Measurements from ENCODE around the gene HPGD. TPM values are rescaled to one million over a fixed set of nuclear protein-coding genes. Genes with fewer than 3 reads are reported as not detected.
"Not testable (repeated sequence)": the region's sequence is repeated elsewhere in the genome, so short reads cannot be mapped to it uniquely, and the experiment has no call there.

HPGD gene
- polyA plus RNA-seq, 6 donors from 2014 or later, result 0.26 to 0.73 (median 0.53) TPM; not detected in 3

DNA sequence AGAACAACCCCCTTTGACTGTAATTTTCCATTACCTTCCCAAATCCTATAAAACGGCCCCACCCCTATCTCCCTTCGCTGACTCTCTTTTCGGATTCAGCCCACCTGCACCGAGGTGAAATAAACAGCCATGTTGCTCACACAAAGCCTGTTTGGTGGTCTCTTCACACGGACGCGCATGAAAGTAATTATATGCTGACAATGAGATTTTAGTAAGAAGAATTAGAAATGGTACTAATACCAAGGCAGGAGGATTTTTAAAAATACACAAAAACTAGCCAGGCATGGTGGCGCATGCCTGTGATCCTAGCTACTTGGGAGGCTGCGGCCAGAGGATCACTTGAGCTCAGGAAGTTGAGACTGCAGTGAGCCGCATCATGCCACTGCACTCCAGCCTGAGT lies 33.9 kb downstream of the HPGD start:
- H3K4me1 Mint-ChIP-seq; ATAC-seq (ENCODE audit: low read depth in 2 of 2); H3K36me3 Mint-ChIP-seq; H3K27ac Mint-ChIP-seq; H3K4me3 Mint-ChIP-seq; DNase-seq; H3K27me3 Mint-ChIP-seq; H3K9me3 Mint-ChIP-seq: not testable (repeated sequence)

DNA sequence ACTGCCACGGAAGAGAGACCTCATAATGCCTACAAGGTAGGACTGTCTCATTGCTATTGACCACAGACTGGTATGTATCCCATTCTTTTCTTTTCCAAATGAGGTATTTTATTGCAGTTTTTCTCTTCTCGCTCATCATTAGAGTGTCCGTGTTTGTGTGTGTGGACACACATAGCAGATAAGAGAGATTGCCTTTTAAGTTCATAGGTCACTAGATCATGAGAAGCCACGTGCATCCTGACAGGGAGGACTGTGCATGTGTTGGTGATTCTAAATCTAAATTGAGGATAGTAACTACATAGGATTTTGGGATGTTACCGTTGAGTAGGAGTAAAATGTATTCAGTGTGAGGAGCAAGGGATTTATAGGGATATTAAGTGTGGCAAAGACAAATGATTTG lies 37.3 kb downstream of the HPGD start:
- ATAC-seq (ENCODE audit: low read depth in 2 of 2) (no peak), DNase-seq (no peak)
- peaks cover 0 to 3% (median 0%) of the 10 kb centered on the region in 7 donors for H3K9me3 Mint-ChIP-seq
- H3K4me1 Mint-ChIP-seq, result no peaks in the 10 kb centered on the region
- no peaks in the 10 kb centered on the region for H3K36me3 Mint-ChIP-seq
- no peak overlapping the region for H3K27ac Mint-ChIP-seq
- H3K27me3 Mint-ChIP-seq, result no peaks in the 10 kb centered on the region
- H3K4me3 Mint-ChIP-seq, result no peak overlapping the region

DNA sequence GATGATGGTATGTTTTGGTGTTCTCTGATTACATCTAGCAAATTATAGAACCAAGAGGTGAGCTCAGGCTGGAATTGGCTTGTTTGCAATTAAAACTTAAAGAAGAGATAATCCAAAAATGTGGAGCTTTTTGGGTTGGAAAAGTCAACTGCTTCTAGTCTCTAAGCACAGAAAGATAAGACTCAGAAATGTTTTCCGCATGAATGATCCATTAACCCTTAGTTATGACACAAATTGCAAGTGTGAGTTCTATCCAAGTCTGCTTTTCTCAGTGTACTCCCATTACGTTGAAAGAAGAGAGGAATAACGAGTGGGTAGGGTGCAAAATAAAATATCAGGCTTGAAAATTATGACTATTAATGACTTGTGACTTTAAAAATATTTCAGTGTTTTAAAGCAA lies 38.5 kb downstream of the HPGD start:
- Mint-ChIP-seq H3K27ac (no peak overlapping the region), H3K27me3 (no peaks in the 10 kb centered on the region), H3K9me3 (peaks cover 0 to 3% (median 0%) of the 10 kb centered on the region in 7 donors), H3K4me1 (no peaks in the 10 kb centered on the region), H3K4me3 (no peak overlapping the region), H3K36me3 (no peaks in the 10 kb centered on the region)
- DNase-seq (no peak), ATAC-seq (ENCODE audit: low read depth in 2 of 2) (no peak)

DNA sequence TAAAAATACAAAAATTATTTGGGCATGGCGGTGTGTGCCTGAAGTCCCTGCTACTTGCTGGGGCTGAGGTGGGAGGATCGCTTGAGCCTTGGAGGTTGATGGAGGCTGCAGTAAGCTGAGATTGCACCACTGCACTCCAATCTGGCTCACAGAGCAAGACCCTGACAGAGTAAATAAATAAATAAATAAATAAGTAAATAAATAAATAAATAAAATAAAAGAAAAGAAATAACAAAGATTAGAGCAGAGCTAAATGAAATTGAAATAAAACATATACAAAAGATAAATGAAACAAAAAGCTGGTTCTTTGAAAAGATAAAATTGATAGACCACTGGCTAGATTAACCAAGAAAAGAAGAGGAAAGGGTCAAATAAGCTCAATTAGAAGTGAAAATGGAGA lies 43.1 kb downstream of the HPGD start:
- H3K4me3 Mint-ChIP-seq, result no peak overlapping the region
- ATAC-seq (ENCODE audit: low read depth in 2 of 2) (no peak), DNase-seq (no peak)
- H3K27me3 Mint-ChIP-seq, result no peaks in the 10 kb centered on the region
- H3K36me3 Mint-ChIP-seq, result no peaks in the 10 kb centered on the region
- no peaks in the 10 kb centered on the region for H3K4me1 Mint-ChIP-seq
- peaks cover 0 to 9% (median 0%) of the 10 kb centered on the region in 7 donors for H3K9me3 Mint-ChIP-seq
- H3K27ac Mint-ChIP-seq, result peak overlapping the region in 1 of 6 donors; percentile 1

DNA sequence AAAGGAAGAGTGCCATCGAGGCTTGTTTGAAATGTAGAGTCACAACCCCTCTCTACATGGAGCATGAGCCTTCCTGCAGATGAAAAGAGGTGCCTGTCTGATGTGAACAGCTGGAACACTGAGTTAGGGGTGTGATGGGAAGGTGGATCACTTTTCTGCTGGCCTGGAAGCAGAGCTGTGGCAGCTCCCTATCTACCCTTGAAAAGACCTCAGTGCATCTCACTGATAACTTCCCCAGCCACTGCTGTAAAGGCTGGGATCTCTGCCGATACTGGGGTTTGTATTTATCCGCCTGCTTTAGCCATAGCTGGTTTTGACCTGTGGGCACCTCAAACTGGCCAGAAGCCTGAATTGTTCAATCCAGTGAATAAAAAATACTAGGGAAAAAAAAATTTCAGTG lies 46.8 kb downstream of the HPGD start:
- Mint-ChIP-seq H3K9me3 (peaks cover 0 to 6% (median 0%) of the 10 kb centered on the region in 7 donors), H3K4me1 (no peaks in the 10 kb centered on the region), H3K36me3 (no peaks in the 10 kb centered on the region), H3K4me3 (no peak overlapping the region), H3K27me3 (no peaks in the 10 kb centered on the region), H3K27ac (no peak overlapping the region)
- DNase-seq, result no peak
- no peak for ATAC-seq (ENCODE audit: low read depth in 2 of 2)

DNA sequence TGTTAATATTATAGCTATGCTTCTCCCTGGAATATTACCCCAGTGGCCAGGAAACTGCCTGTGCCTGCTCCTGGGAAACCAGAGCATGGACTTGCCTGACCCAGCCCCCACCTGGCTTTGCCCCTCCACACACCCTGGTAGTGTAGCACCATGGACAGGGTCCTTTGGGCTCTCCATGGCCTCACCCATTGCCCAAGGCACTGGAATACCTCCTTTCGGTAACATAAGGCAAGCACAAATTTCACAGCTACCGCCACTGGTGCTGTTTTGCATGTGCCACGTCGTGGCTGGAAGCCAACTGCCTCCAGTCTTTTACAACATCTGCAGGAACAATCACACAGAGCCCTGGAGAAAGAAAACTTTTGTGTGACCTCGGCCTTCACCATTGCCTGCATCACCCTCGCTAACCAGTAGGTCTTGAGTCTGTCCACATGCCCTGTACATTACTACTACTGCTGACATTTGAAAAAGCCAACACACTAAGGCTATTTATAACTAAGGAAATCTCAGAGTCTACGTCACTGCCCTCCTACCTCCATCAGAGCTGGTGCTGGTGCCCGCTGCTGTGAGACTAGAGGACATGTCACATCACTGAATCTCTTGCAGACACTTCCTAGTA lies 47.7 kb downstream of the HPGD start:
- DNase-seq (no peak), ATAC-seq (ENCODE audit: low read depth in 2 of 2) (no peak)
- Mint-ChIP-seq H3K9me3 (peaks cover 0 to 6% (median 0%) of the 10 kb centered on the region in 7 donors), H3K4me3 (no peak overlapping the region), H3K4me1 (no peaks in the 10 kb centered on the region), H3K36me3 (no peaks in the 10 kb centered on the region), H3K27me3 (no peaks in the 10 kb centered on the region), H3K27ac (no peak overlapping the region)

DNA sequence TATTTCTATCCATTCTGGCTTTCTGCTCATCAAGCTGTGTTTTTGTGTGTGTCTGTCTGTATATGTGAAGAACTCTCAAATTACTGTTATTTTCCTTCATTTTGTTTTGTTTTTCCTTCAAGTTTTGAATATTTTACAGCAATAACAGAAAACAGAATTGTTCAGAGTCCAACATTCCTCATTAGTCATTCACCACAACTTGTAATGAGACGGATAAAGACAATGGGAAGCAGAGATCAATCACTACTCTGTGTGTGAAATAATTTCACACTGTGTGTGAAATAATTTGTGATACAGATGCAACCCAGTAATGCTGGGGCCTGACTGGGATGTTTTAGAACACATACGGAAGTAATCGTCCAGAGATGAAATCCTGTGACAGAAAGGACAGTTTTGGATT lies 55.2 kb downstream of the HPGD start:
- H3K27ac Mint-ChIP-seq, result no peak overlapping the region
- peaks cover 0 to 12% (median 4%) of the 10 kb centered on the region in 3 donors for H3K27me3 Mint-ChIP-seq
- ATAC-seq (ENCODE audit: low read depth in 2 of 2) (no peak), DNase-seq (no peak)
- H3K4me1 Mint-ChIP-seq, result no peaks in the 10 kb centered on the region
- H3K4me3 Mint-ChIP-seq, result no peak overlapping the region
- H3K36me3 Mint-ChIP-seq, result peaks cover 0 to 4% of the 10 kb centered on the region in 2 donors
- peaks cover 0 to 10% (median 5%) of the 10 kb centered on the region in 7 donors for H3K9me3 Mint-ChIP-seq

DNA sequence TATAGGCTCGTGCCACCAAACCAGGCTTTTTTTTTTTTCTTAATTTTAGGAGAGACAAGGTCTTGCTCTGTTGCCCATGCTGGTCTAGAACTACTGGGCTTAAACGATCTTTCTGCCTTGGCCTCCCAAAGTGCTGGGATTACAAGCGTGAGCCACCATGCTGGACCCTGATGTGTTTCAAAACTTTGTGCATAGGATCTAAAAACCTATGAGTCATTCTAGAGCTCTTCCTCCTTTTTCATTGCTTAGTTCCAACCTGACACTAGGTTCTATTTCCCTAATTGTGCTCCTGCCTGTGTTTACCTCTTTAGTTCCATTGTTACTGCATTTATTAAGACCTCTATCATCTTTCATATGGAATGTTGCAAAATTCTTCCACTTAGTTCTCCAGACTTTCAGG lies 57.3 kb downstream of the HPGD start:
- Mint-ChIP-seq H3K27ac (no peak overlapping the region), H3K4me3 (no peak overlapping the region), H3K4me1 (no peaks in the 10 kb centered on the region), H3K9me3 (peaks cover under 1 to 15% (median 5%) of the 10 kb centered on the region in 7 donors), H3K36me3 (peaks cover 0 to 4% of the 10 kb centered on the region in 2 donors), H3K27me3 (peaks cover 0 to 15% (median 4%) of the 10 kb centered on the region in 3 donors)
- ATAC-seq (ENCODE audit: low read depth in 2 of 2), result no peak
- DNase-seq, result no peak

DNA sequence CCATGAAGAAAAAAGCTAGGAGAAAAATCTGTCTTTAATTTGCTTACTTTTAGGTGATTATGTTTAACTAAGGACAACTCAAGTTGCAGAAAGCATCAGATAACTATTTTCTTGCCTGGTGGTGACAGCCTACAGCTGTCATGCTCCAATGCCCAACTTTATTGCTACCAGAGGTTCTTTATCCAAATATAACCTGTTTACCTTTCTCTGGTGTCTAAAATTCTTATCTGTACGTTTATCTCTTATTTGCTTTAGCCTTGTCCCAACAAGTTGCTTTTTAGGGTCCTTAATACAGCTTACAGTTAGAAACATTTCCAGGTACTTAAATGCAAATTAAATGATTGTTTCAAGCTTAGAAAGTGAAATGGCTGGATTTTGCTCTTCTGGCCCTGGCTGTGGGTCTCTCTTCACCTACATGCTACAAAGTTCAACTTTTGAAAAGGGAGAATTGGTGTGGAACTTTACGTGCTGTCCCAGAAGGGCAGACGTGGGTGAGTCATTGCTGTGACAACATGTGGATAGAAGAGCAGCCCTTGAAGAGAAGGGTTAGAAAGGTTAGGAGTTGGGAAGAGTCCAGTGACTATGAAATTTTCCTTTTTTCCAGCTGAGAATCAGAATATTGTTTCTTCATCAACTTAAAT lies 60.7 kb downstream of the HPGD start:
- no peak overlapping the region for H3K4me3 Mint-ChIP-seq
- no peak for ATAC-seq (ENCODE audit: low read depth in 2 of 2)

DNA sequence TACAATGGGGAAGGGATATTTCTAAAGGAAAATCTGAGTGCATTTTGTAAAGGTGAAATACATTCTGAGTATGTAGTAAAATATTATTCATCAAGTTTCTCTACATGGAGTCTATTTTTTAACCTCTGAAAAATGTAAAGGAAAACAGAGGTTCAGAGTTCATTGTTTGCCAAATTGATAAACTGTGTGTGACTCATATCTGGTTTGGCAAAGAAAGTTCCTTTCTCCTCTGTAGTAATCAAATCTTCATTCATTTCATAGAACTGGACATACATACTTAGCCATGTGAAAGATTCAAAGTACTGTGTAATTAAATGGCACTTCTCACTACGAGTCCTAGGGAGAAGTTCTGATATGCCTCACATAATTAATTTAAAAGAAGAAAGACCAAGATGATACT lies 61.6 kb downstream of the HPGD start:
- ATAC-seq (ENCODE audit: low read depth in 2 of 2), result no peak
- DNase-seq, result no peak
- H3K27me3 Mint-ChIP-seq, result peaks cover 4 to 29% (median 16%) of the 10 kb centered on the region in 3 donors
- H3K27ac Mint-ChIP-seq, result no peak overlapping the region
- H3K4me1 Mint-ChIP-seq, result no peaks in the 10 kb centered on the region
- peaks cover 0 to 4% of the 10 kb centered on the region in 2 donors for H3K36me3 Mint-ChIP-seq
- H3K4me3 Mint-ChIP-seq, result no peak overlapping the region
- H3K9me3 Mint-ChIP-seq, result peaks cover 5 to 15% (median 5%) of the 10 kb centered on the region in 7 donors

More for the DNA sequence above, 60.7 kb downstream of the HPGD start:
- Mint-ChIP-seq H3K9me3 (peaks cover 5 to 15% (median 5%) of the 10 kb centered on the region in 7 donors), H3K4me1 (no peaks in the 10 kb centered on the region), H3K36me3 (peaks cover 0 to 4% of the 10 kb centered on the region in 2 donors), H3K27me3 (peaks cover 4 to 31% (median 12%) of the 10 kb centered on the region in 3 donors), H3K27ac (peak overlapping the region in 1 of 6 donors; percentile 36)
- DNase-seq, result no peak

DNA sequence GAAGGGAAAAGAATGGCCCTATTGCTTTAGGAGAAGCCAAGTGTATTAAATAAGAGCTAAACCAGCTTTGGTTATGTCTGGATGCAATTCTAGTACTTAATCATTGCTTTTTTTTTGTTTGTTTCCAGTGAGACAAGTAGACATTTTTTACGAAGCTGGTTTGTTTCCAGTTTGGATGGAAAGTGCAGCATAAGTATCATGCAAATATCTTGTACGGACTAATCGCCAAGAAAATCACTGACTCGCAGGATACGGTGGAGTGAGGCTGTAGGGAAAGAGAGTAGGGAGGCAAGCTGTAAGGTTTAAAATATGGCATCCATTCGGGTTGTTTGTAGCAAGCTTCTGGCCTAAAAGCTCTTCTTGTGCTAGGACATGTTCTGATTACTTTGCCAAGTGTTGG lies 64.8 kb downstream of the HPGD start:
- H3K36me3 Mint-ChIP-seq, result no peaks in the 10 kb centered on the region
- H3K4me1 Mint-ChIP-seq, result no peaks in the 10 kb centered on the region
- no peak overlapping the region for H3K27ac Mint-ChIP-seq
- no peak for ATAC-seq (ENCODE audit: low read depth in 2 of 2)
- peaks cover 4 to 19% (median 12%) of the 10 kb centered on the region in 3 donors for H3K27me3 Mint-ChIP-seq
- H3K9me3 Mint-ChIP-seq, result peaks cover 0 to 9% (median 2%) of the 10 kb centered on the region in 7 donors
- no peak overlapping the region for H3K4me3 Mint-ChIP-seq
- DNase-seq, result no peak

DNA sequence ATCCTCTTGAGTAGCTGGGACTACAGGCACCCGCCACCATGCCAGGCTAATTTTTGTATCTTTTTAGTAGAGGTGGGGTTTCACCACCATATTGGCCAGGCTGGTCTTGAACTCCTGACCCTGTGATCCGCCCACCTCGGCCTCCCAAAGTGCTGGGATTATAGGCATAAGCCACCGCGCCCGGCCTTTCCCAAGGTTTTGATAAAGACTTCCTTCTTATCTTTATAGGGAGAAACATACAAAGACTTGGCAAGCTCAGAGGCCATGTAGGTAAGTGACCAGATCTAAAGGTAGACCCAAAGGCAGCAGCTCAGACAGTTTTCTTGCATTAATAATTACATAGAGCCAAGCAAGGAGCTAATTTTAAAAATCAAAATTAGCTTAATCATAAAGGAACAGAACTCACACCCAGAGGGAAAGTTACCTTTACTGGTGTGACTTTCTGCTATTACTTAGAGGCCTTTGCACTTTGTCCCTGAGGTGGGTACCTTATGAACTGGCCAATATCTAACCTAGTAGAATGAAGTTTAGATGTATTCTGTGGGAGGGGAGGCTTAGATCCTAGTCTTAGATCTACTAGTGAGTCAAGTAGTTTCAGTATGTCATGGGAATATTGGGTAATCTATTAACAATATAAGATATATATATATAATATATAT lies 67.3 kb downstream of the HPGD start:
- no peak for ATAC-seq (ENCODE audit: low read depth in 2 of 2)
- Mint-ChIP-seq H3K27ac (no peak overlapping the region), H3K36me3 (no peaks in the 10 kb centered on the region), H3K4me3 (no peak overlapping the region), H3K9me3 (peaks cover 0 to 6% (median 0%) of the 10 kb centered on the region in 7 donors), H3K4me1 (no peaks in the 10 kb centered on the region), H3K27me3 (peaks cover 4 to 16% (median 12%) of the 10 kb centered on the region in 3 donors)
- DNase-seq, result no peak

DNA sequence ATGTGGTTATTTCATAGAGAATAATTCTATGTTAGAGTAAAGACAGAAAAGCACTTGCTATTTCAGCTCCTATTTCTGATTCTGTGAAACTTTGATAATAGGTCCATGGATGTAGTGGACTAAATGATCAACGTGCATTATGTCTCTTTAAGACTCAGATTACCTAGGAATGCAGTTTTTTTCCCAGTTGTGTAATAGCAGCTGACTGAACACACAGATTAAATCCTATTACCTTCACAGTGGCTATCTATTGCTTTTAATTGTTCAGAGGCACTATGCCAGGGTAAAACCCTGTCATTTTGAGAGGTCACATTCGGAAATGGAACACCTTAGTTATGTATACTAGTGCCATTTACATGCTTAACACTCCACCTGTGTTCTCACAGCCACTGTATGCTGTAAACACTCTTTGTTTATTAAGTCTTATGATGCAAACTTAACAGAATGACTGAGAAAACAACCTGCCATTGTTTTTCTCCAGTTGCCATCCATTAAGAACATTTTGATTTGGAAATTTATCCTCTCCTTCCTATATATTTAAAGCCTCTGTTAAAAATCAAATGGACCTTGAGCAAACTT lies 70.5 kb downstream of the HPGD start:
- no peak overlapping the region for H3K4me3 Mint-ChIP-seq
- DNase-seq, result no peak
- no peaks in the 10 kb centered on the region for H3K4me1 Mint-ChIP-seq
- no peaks in the 10 kb centered on the region for H3K9me3 Mint-ChIP-seq
- no peak overlapping the region for H3K27ac Mint-ChIP-seq
- H3K27me3 Mint-ChIP-seq, result peaks cover 0 to 5% (median 0%) of the 10 kb centered on the region in 3 donors
- no peaks in the 10 kb centered on the region for H3K36me3 Mint-ChIP-seq
- no peak for ATAC-seq (ENCODE audit: low read depth in 2 of 2)

DNA sequence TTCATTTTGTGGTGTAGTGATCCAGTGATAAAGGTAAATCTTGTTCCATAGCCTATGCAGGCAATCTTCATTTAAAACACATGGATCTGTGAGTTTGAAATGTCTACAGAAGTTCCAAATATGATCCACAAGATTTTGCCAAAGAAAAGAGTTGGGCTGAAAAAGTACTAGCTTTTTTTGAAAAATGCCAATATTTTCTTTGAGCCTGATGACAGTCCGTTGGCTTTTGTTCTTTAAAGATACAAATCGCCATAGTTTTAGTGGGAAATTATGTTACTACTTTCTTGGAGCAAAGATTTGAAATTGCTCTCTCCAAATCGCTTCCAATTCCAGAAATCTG lies 71.5 kb downstream of the HPGD start:
- H3K27me3 Mint-ChIP-seq, result no peaks in the 10 kb centered on the region
- no peak overlapping the region for H3K4me3 Mint-ChIP-seq
- ATAC-seq (ENCODE audit: low read depth in 2 of 2) (no peak), DNase-seq (no peak)
- H3K36me3 Mint-ChIP-seq, result no peaks in the 10 kb centered on the region
- no peaks in the 10 kb centered on the region for H3K9me3 Mint-ChIP-seq
- no peaks in the 10 kb centered on the region for H3K4me1 Mint-ChIP-seq
- no peak overlapping the region for H3K27ac Mint-ChIP-seq
